ENCODE data around the gene MTHFD1.

GRCh38 chr14:64467101-64467500 lies 78.9 kb downstream of the MTHFD1 start:
- TF ChIP-seq ZFP1 (CRISPR knock-in tag; IDR thresholded peaks at IDR 0.05) (no peak), TEAD1 (CRISPR knock-in tag; IDR thresholded peaks at IDR 0.05) (no peak), DNMT1 (IDR thresholded peaks at IDR 0.05) (no peak), MEF2A (IDR thresholded peaks at IDR 0.05; ENCODE audit: control insufficient read depth, low read depth, low read length) (no peak), ZNF274 (IDR thresholded peaks at IDR 0.05; ENCODE audit: borderline replicate concordance, low read depth, low read length) (no peak), HNRNPH1 (optimal IDR thresholded peaks at IDR 0.05; ENCODE audit: low read depth, low read length) (no peak), CREB3 (tag; conservative IDR thresholded peaks at IDR 0.05; ENCODE audit: low read depth) (no peak), POLR2AphosphoS5 (IDR thresholded peaks at IDR 0.05; ENCODE audit: control insufficient read depth, insufficient read depth, low read depth, low read length) (no peak), FOSL1 (tag; conservative IDR thresholded peaks at IDR 0.05) (no peak), RFX5 (IDR thresholded peaks at IDR 0.05; ENCODE audit: low read depth, low read length) (no peak)
- TF ChIP-seq, protein P1, sequence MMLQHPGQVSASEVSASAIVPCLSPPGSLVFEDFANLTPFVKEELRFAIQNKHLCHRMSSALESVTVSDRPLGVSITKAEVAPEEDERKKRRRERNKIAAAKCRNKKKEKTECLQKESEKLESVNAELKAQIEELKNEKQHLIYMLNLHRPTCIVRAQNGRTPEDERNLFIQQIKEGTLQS (IDR thresholded peaks at IDR 0.05) = no peak
- TF ChIP-seq, protein P1 (CRISPR knock-in tag; conservative IDR thresholded peaks at IDR 0.05) = no peak
- TF ChIP-seq, protein P2, sequence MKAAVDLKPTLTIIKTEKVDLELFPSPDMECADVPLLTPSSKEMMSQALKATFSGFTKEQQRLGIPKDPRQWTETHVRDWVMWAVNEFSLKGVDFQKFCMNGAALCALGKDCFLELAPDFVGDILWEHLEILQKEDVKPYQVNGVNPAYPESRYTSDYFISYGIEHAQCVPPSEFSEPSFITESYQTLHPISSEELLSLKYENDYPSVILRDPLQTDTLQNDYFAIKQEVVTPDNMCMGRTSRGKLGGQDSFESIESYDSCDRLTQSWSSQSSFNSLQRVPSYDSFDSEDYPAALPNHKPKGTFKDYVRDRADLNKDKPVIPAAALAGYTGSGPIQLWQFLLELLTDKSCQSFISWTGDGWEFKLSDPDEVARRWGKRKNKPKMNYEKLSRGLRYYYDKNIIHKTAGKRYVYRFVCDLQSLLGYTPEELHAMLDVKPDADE (conservative IDR thresholded peaks at IDR 0.05; ENCODE audit: control insufficient read depth, low read depth, low read length) = no peak
- TF ChIP-seq, protein P3, sequence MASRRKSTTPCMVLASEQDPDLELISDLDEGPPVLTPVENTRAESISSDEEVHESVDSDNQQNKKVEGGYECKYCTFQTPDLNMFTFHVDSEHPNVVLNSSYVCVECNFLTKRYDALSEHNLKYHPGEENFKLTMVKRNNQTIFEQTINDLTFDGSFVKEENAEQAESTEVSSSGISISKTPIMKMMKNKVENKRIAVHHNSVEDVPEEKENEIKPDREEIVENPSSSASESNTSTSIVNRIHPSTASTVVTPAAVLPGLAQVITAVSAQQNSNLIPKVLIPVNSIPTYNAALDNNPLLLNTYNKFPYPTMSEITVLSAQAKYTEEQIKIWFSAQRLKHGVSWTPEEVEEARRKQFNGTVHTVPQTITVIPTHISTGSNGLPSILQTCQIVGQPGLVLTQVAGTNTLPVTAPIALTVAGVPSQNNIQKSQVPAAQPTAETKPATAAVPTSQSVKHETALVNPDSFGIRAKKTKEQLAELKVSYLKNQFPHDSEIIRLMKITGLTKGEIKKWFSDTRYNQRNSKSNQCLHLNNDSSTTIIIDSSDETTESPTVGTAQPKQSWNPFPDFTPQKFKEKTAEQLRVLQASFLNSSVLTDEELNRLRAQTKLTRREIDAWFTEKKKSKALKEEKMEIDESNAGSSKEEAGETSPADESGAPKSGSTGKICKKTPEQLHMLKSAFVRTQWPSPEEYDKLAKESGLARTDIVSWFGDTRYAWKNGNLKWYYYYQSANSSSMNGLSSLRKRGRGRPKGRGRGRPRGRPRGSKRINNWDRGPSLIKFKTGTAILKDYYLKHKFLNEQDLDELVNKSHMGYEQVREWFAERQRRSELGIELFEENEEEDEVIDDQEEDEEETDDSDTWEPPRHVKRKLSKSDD (conservative IDR thresholded peaks at IDR 0.05; ENCODE audit: low read length) = no peak
